ENCODE results near the gene PTGES3. TPM values are rescaled to one million over a fixed set of nuclear protein-coding genes. Genes with fewer than 3 reads are reported as not detected.

The PTGES3 gene
- total RNA-seq, 1 experiment from 2014 or later: 394 TPM

GRCh38 chr12:56636675-56637540 lies 51.2 kb downstream of the PTGES3 start:
- peaks cover 37% of the 10 kb centered on the region for H3K36me3 Mint-ChIP-seq
- peak overlapping the region; percentile 97 for H3K4me3 Mint-ChIP-seq
- no peaks in the 10 kb centered on the region for H3K27me3 Mint-ChIP-seq (ENCODE audit: low read depth)
- peaks cover 42% of the 10 kb centered on the region for H3K4me1 Mint-ChIP-seq
- H3K9me3 Mint-ChIP-seq: no peaks in the 10 kb centered on the region
- ATAC-seq (peak; percentile 70), DNase-seq (ENCODE audit: low spot score) (peak; percentile 99)
- ChIA-PET POLR2A (interaction anchor here (0.5 to 1.3 kb wide), 19 partner anchors 9 to 509 kb away, joined by 3 to 14 read pairs (median 3); partner anchors contain the start of genes ATP5F1B, ESYT1, GLS2 and LRP1), CTCF (interaction anchor here (0.6 to 5.3 kb wide), 84 partner anchors 9 to 822 kb away, joined by 3 to 84 read pairs (median 4); partner anchors contain the start of genes ATP5F1B, CNPY2, DNAJC14 and ESYT1)
- peak overlapping the region; percentile 99 for H3K27ac Mint-ChIP-seq
- peak; percentile 76 for TF ChIP-seq SP1 (CRISPR knock-in tag; conservative IDR thresholded peaks at IDR 0.05)
- no peak for TF ChIP-seq JAZF1 (CRISPR knock-in tag; IDR thresholded peaks at IDR 0.05)
- TF ChIP-seq MLX (CRISPR knock-in tag; IDR thresholded peaks at IDR 0.05): no peak
- TF ChIP-seq NR3C1 (CRISPR knock-in tag; conservative IDR thresholded peaks at IDR 0.05; ENCODE audit: low read depth): no peak
- no peak for TF ChIP-seq NR2C2 (CRISPR knock-in tag; IDR thresholded peaks at IDR 0.05)
- TF ChIP-seq ZNF396 (CRISPR knock-in tag; IDR thresholded peaks at IDR 0.05; ENCODE audit: borderline replicate concordance): no peak
- no peak for TF ChIP-seq EMX1 (CRISPR knock-in tag; IDR thresholded peaks at IDR 0.05)
- peak; percentile 83 for TF ChIP-seq CREM (CRISPR knock-in tag; IDR thresholded peaks at IDR 0.05)
- TF ChIP-seq E2F1 (CRISPR knock-in tag; IDR thresholded peaks at IDR 0.05): no peak
- TF ChIP-seq STAT6 (CRISPR knock-in tag; conservative IDR thresholded peaks at IDR 0.05; ENCODE audit: low read depth): no peak
- no peak for TF ChIP-seq ESRRA (CRISPR knock-in tag; IDR thresholded peaks at IDR 0.05; ENCODE audit: borderline replicate concordance)
- no peak for TF ChIP-seq ZNF423 (CRISPR knock-in tag; IDR thresholded peaks at IDR 0.05)
- TF ChIP-seq GABPB1 (CRISPR knock-in tag; IDR thresholded peaks at IDR 0.05): no peak
- no peak for TF ChIP-seq ZNF281 (CRISPR knock-in tag; IDR thresholded peaks at IDR 0.05)
- 0 out of 2 replicates have a peak, but pooled peaks have one; percentile 32 for TF ChIP-seq ETV6 (CRISPR knock-in tag; IDR thresholded peaks at IDR 0.05)
- TF ChIP-seq NFYB (CRISPR knock-in tag; conservative IDR thresholded peaks at IDR 0.05; ENCODE audit: low read depth): no peak
- TF ChIP-seq ZNF671 (CRISPR knock-in tag; IDR thresholded peaks at IDR 0.05): 0 out of 2 replicates have a peak, but pooled peaks have one; percentile 46
- TF ChIP-seq JUN (CRISPR knock-in tag; IDR thresholded peaks at IDR 0.05): no peak
- no peak for TF ChIP-seq ZBTB21 (CRISPR knock-in tag; IDR thresholded peaks at IDR 0.05; ENCODE audit: borderline replicate concordance)
- peak; percentile 50; the same call in 1 of the 2 replicates for TF ChIP-seq FOXK1 (CRISPR knock-in tag; IDR thresholded peaks at IDR 0.05)
- TF ChIP-seq HMGXB4 (CRISPR knock-in tag; IDR thresholded peaks at IDR 0.05): 0 out of 2 replicates have a peak, but pooled peaks have one; percentile 41
- TF ChIP-seq SMAD3 (CRISPR knock-in tag; IDR thresholded peaks at IDR 0.05; ENCODE audit: borderline replicate concordance): no peak
- no peak for TF ChIP-seq ELF4 (CRISPR knock-in tag; IDR thresholded peaks at IDR 0.05; ENCODE audit: low read depth)
- no peak; the same call in 1 of the 2 replicates for TF ChIP-seq E2F5 (CRISPR knock-in tag; IDR thresholded peaks at IDR 0.05)
- TF ChIP-seq ZNF219 (CRISPR knock-in tag; IDR thresholded peaks at IDR 0.05; ENCODE audit: borderline replicate concordance): no peak
- TF ChIP-seq ERG (CRISPR knock-in tag; IDR thresholded peaks at IDR 0.05): peak; percentile 80
